ENCODE data around the gene KIAA0753.

GRCh38 chr17:6546069-6546718, 94.3 kb downstream of the KIAA0753 start:
- TF ChIP-seq, protein P1, sequence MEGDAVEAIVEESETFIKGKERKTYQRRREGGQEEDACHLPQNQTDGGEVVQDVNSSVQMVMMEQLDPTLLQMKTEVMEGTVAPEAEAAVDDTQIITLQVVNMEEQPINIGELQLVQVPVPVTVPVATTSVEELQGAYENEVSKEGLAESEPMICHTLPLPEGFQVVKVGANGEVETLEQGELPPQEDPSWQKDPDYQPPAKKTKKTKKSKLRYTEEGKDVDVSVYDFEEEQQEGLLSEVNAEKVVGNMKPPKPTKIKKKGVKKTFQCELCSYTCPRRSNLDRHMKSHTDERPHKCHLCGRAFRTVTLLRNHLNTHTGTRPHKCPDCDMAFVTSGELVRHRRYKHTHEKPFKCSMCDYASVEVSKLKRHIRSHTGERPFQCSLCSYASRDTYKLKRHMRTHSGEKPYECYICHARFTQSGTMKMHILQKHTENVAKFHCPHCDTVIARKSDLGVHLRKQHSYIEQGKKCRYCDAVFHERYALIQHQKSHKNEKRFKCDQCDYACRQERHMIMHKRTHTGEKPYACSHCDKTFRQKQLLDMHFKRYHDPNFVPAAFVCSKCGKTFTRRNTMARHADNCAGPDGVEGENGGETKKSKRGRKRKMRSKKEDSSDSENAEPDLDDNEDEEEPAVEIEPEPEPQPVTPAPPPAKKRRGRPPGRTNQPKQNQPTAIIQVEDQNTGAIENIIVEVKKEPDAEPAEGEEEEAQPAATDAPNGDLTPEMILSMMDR (IDR thresholded peaks at IDR 0.05): no peak
- no peak for TF ChIP-seq POLR2A (IDR thresholded peaks at IDR 0.05)

Measured in Peyer's patch (tissue), 4 donors.